Neural cell (in vitro differentiated cells): ENCODE data around the gene LDLRAD4.

Source experiments
- CTCF ChIP-seq: fragments of 450-650 bp; IDR thresholded peaks from 2 replicates; pipeline ENCODE4 v1.5.1; 2014; ENCODE audit warnings: antibody characterized with exemption, mild to moderate bottlenecking, moderate library complexity; ENCODE audit not compliant: poor library complexity, severe bottlenecking
- EP300 ChIP-seq: fragments of 450-650 bp; conservative IDR thresholded peaks from 2 replicates; pipeline ENCODE4 v1.6.1; 2014; ENCODE audit warnings: antibody characterized with exemption, mild to moderate bottlenecking, moderate library complexity; ENCODE audit not compliant: poor library complexity, severe bottlenecking
- EZH2 ChIP-seq: fragments of 200-600, 300-800 bp; shearing (Covaris generic), sonication (generic); IDR thresholded peaks from 2 replicates; pipeline ENCODE4 v1.6.1; 2014; ENCODE audit warnings: antibody characterized with exemption, low read length, borderline replicate concordance, mild to moderate bottlenecking; ENCODE audit not compliant: insufficient read depth, poor library complexity, severe bottlenecking
- POLR2AphosphoS5 ChIP-seq: IDR thresholded peaks from 2 replicates; pipeline ENCODE4 v1.6.1; 2012
- RAD21 ChIP-seq: fragments of 450-650 bp; conservative IDR thresholded peaks from 2 replicates; pipeline ENCODE4 v1.6.1; 2014; ENCODE audit warnings: antibody characterized with exemption, mild to moderate bottlenecking, moderate library complexity
- TAF1 ChIP-seq: IDR thresholded peaks from 2 replicates; pipeline ENCODE4 v1.6.1; 2012; ENCODE audit warnings: low read depth

GRCh38 chr18:13409997-13410396 lies 191.4 kb downstream of the LDLRAD4 start:
- TF ChIP-seq CTCF (no peak), EP300 (no peak), POLR2AphosphoS5 (no peak), RAD21 (no peak), TAF1 (no peak), EZH2 (no peak)
